Measurements from ENCODE around the gene FRMD4A. TPM values are rescaled to one million over a fixed set of nuclear protein-coding genes. Genes with fewer than 3 reads are reported as not detected.

FRMD4A gene
- total RNA-seq, 2 donors from 2014 or later: 8.6 to 10.2 TPM

GRCh38 chr10:14032406-14032998, 298.2 kb downstream of the FRMD4A start:
- H3K4me3 ChIP-seq: no peak overlapping the region
- intact Hi-C loops (cut with DNase I): no loop called here
- H3K36me3 ChIP-seq: no peaks in the 10 kb centered on the region
- H3K27me3 ChIP-seq: no peaks in the 10 kb centered on the region
- no peak for DNase-seq
- TF ChIP-seq CTCF (IDR thresholded peaks at IDR 0.05): peak; percentile 50
- no peaks in the 10 kb centered on the region for H3K4me1 ChIP-seq
- no peak overlapping the region for H3K27ac ChIP-seq
- H3K9me3 ChIP-seq: no peaks in the 10 kb centered on the region
- no peak overlapping the region for H3K9ac ChIP-seq (ENCODE audit: low read depth in 2 of 2, low read length in 2 of 2)

- Histone ChIP-seq H3K27me3 (no peaks in the 10 kb centered on the region), H3K4me1 (no peaks in the 10 kb centered on the region), H3K4me3 (no peak overlapping the region), H3K36me3 (no peaks in the 10 kb centered on the region), H3K27ac (no peak overlapping the region), H3K9ac (ENCODE audit: low read depth in 2 of 2, low read length in 2 of 2) (no peak overlapping the region), H3K9me3 (no peaks in the 10 kb centered on the region)
- TF ChIP-seq CTCF (IDR thresholded peaks at IDR 0.05): no peak
- no peak for DNase-seq
- intact Hi-C loops (cut with DNase I): no loop called here
These were observed 304.4 kb downstream of the FRMD4A start for GRCh38 chr10:14026325-14026724.

GRCh38 chr10:14025283-14026189, 305.2 kb downstream of the FRMD4A start:
- H3K9ac ChIP-seq (ENCODE audit: low read depth in 2 of 2, low read length in 2 of 2): no peak overlapping the region
- H3K27me3 ChIP-seq: no peaks in the 10 kb centered on the region
- H3K4me1 ChIP-seq: no peaks in the 10 kb centered on the region
- intact Hi-C loops (cut with DNase I): no loop called here
- no peak for TF ChIP-seq CTCF (IDR thresholded peaks at IDR 0.05)
- H3K36me3 ChIP-seq: no peaks in the 10 kb centered on the region
- no peaks in the 10 kb centered on the region for H3K9me3 ChIP-seq
- H3K27ac ChIP-seq: no peak overlapping the region
- no peak overlapping the region for H3K4me3 ChIP-seq
- DNase-seq: no peak

GRCh38 chr10:14024329-14025202, 306.2 kb downstream of the FRMD4A start:
- peak; percentile 32 for DNase-seq
- Histone ChIP-seq H3K27ac (no peak overlapping the region), H3K4me3 (no peak overlapping the region), H3K9ac (ENCODE audit: low read depth in 2 of 2, low read length in 2 of 2) (no peak overlapping the region), H3K4me1 (no peaks in the 10 kb centered on the region), H3K36me3 (no peaks in the 10 kb centered on the region), H3K27me3 (no peaks in the 10 kb centered on the region), H3K9me3 (no peaks in the 10 kb centered on the region)
- intact Hi-C loops (cut with DNase I): no loop called here
- TF ChIP-seq CTCF (IDR thresholded peaks at IDR 0.05): no peak

GRCh38 chr10:14023673-14024328, 306.9 kb downstream of the FRMD4A start:
- H3K4me3 ChIP-seq: peak overlapping the region; percentile 1
- DNase-seq: no peak
- H3K36me3 ChIP-seq: no peaks in the 10 kb centered on the region
- H3K9ac ChIP-seq (ENCODE audit: low read depth in 2 of 2, low read length in 2 of 2): no peak overlapping the region
- TF ChIP-seq CTCF (IDR thresholded peaks at IDR 0.05): no peak
- H3K27me3 ChIP-seq: no peaks in the 10 kb centered on the region
- H3K4me1 ChIP-seq: no peaks in the 10 kb centered on the region
- H3K27ac ChIP-seq: no peak overlapping the region
- intact Hi-C loops (cut with DNase I): no loop called here
- H3K9me3 ChIP-seq: no peaks in the 10 kb centered on the region
